Transverse colon (tissue), 4 donors: ENCODE results near the gene EZH1.

Experiments
- CTCF ChIP-seq, 5 experiments: fragments of 200-600 bp in 3 of 5; fragments of 450-650 bp in 2 of 5; sonication (generic) in 3 of 5; IDR thresholded peaks; 1 replicate in 2 of 5; 2 replicates in 3 of 5; pipeline ENCODE4 v1.5.1; 2016 to 2017; ENCODE audit warnings: antibody characterized with exemption in 5 of 5, inconsistent platforms in 3 of 5, mild to moderate bottlenecking in 2 of 5, moderate library complexity in 1 of 5
- EP300 ChIP-seq: sonication (generic); formaldehyde crosslinking; IDR thresholded peaks from one replicate; pipeline ENCODE4 v1.6.1; 2017; ENCODE audit warnings: antibody characterized with exemption, low read depth
- POLR2A ChIP-seq: fragments of 450-650 bp; IDR thresholded peaks from one replicate; pipeline ENCODE4 v1.6.1; 2016; ENCODE audit warnings: antibody characterized with exemption, mild to moderate bottlenecking, moderate library complexity
- POLR2AphosphoS5 ChIP-seq, 3 donors: sonication (generic); formaldehyde crosslinking; IDR thresholded peaks; one replicate each; pipeline ENCODE4 v1.6.1; 2016; ENCODE audit warnings: antibody characterized with exemption in 3 of 3

GRCh38 chr17:42774066-42774745 lies 29.4 kb upstream of the EZH1 start:
- TF ChIP-seq EP300 (no peak), CTCF (IDR thresholded peaks at IDR 0.05) (no peak), POLR2A (no peak), POLR2AphosphoS5 (IDR thresholded peaks at IDR 0.05) (no peak)
